NB4 (cell line): ENCODE measurements around the gene CDC42EP5.

Experiments
- CTCF ChIP-seq: IDR thresholded peaks from one replicate; pipeline ENCODE4 v1.5.1; 2012; ENCODE audit warnings: low read depth, low read length
- MAX ChIP-seq: IDR thresholded peaks from 2 replicates; pipeline ENCODE4 v1.6.1; 2011; ENCODE audit warnings: low read depth, low read length
- MYC ChIP-seq: IDR thresholded peaks from 2 replicates; pipeline ENCODE4 v1.6.1; 2011; ENCODE audit warnings: low read depth, low read length
- POLR2A ChIP-seq: IDR thresholded peaks from 2 replicates; pipeline ENCODE4 v1.6.1; 2011; ENCODE audit warnings: mild to moderate bottlenecking; ENCODE audit not compliant: insufficient read length; ENCODE audit errors: extremely low read depth

- TF ChIP-seq POLR2A (no peak), CTCF (no peak), MYC (no peak), MAX (no peak)
Observed at GRCh38 chr19:54480051-54480450, 7.0 kb upstream of the CDC42EP5 start.
